Measurements from ENCODE around the gene BSPRY. TPM values are rescaled to one million over a fixed set of nuclear protein-coding genes. Genes with fewer than 3 reads are reported as not detected.
"Not testable (repeated sequence)": the region's sequence is repeated elsewhere in the genome, so short reads cannot be mapped to it uniquely, and the experiment has no call there.

The BSPRY gene
- total and polyA plus RNA-seq, 2 of the 13 experiments (the other 11 are each of a cell fraction or from before 2014, with no cell fraction given): 0.09 to 0.26 TPM

- TF ChIP-seq ZNF609 (CRISPR knock-in tag; IDR thresholded peaks at IDR 0.05; ENCODE audit: borderline replicate concordance) (peak; percentile 41; the same call in 1 of the 2 replicates), MIER3 (CRISPR knock-in tag; IDR thresholded peaks at IDR 0.05; ENCODE audit: borderline replicate concordance) (0 out of 2 replicates have a peak, but pooled peaks have one; percentile 12), MYC (CRISPR knock-in tag; IDR thresholded peaks at IDR 0.05; ENCODE audit: borderline replicate concordance) (0 out of 2 replicates have a peak, but pooled peaks have one; percentile 43), HDAC2 (CRISPR knock-in tag; IDR thresholded peaks at IDR 0.05) (0 out of 2 replicates have a peak, but pooled peaks have one; percentile 30), ZBTB7B (CRISPR knock-in tag; IDR thresholded peaks at IDR 0.05) (0 out of 2 replicates have a peak, but pooled peaks have one; percentile 1)
Observed at GRCh38 chr9:113379094-113379828, 29.9 kb downstream of the BSPRY start (continued).

GRCh38 chr9:113379829-113380210, 30.5 kb downstream of the BSPRY start:
- peaks cover 86% of the 10 kb centered on the region for H3K4me1 ChIP-seq (ENCODE audit: insufficient read depth, low read length)
- 0 out of 2 replicates have a peak, but pooled peaks have one; percentile 18 for TF ChIP-seq ZNF12 (CRISPR knock-in tag; IDR thresholded peaks at IDR 0.05)
- peak; percentile 21; the same call in 1 of the 2 replicates for TF ChIP-seq FOXP1 (IDR thresholded peaks at IDR 0.05)
- TF ChIP-seq FOXP1 (CRISPR knock-in tag; IDR thresholded peaks at IDR 0.05): peak; percentile 25; the same call in 1 of the 2 replicates
- TF ChIP-seq SOX13 (IDR thresholded peaks at IDR 0.05): not testable (repeated sequence)
- TF ChIP-seq SOX13 (CRISPR knock-in tag; conservative IDR thresholded peaks at IDR 0.05 in 1 of 2, IDR thresholded peaks at IDR 0.05 in 1 of 2): peak in 1 of 2 experiments; percentile 35; a peak in 1 of 4 replicates
- 0 out of 4 replicates have a peak, but pooled peaks of 1 of the 2 experiments have one; percentile 21 for TF ChIP-seq KLF16 (CRISPR knock-in tag; IDR thresholded peaks at IDR 0.05)
- TF ChIP-seq SOX5 (CRISPR knock-in tag; IDR thresholded peaks at IDR 0.05; ENCODE audit: borderline replicate concordance): peak; percentile 36; the same call in 1 of the 2 replicates
- 0 out of 2 replicates have a peak, but pooled peaks have one; percentile 11 for TF ChIP-seq ZNF446 (CRISPR knock-in tag; IDR thresholded peaks at IDR 0.05)
- TF ChIP-seq DRAP1 (CRISPR knock-in tag; IDR thresholded peaks at IDR 0.05): peak; percentile 71
- 0 out of 2 replicates have a peak, but pooled peaks have one; percentile 13 for TF ChIP-seq ZNF761 (CRISPR knock-in tag; conservative IDR thresholded peaks at IDR 0.05)
- TF ChIP-seq GATAD2A (CRISPR knock-in tag; IDR thresholded peaks at IDR 0.05): peak; percentile 56; the same call in 1 of the 2 replicates
- TF ChIP-seq HNF4A (CRISPR knock-in tag; IDR thresholded peaks at IDR 0.05): peak; percentile 28; the same call in 1 of the 2 replicates

More at GRCh38 chr9:113379829-113380210, 30.5 kb downstream of the BSPRY start:
- Histone ChIP-seq H3K4me2 (ENCODE audit: low read depth, low read length) (peak overlapping the region; percentile 91), H3K4me3 (replicated peaks in 1 of 3; ENCODE audit: insufficient read depth in 1 of 3, low read depth in 2 of 3, low read length in 3 of 3) (peak overlapping the region in 2 of 3 experiments; percentile 25 to 43; a peak in 2 of 6 replicates), H3K27ac (ENCODE audit: extremely low read length, insufficient read depth, low read length) (peak overlapping the region; percentile 83), H3K9ac (ENCODE audit: insufficient read depth, low read depth, low read length) (peak overlapping the region; percentile 39; the same call in 1 of the 2 replicates), H3K79me2 (ENCODE audit: insufficient read depth, low read length) (peaks cover 15% of the 10 kb centered on the region)
- DNase-seq (ENCODE audit: low spot score); BruUV-seq (replicated peaks); intact Hi-C loops (cut with micrococcal nuclease; ENCODE audit: unreplicated experiment); ATAC-seq; H4K20me1 ChIP-seq (ENCODE audit: insufficient read depth, low read length); H2AFZ ChIP-seq (ENCODE audit: low read length); H3K36me3 ChIP-seq (replicated peaks in 1 of 2; ENCODE audit: control insufficient read depth in 1 of 2, insufficient read depth in 2 of 2, low read length in 2 of 2); in situ Hi-C loops (cut with HindIII; ENCODE audit: extremely low pct_ligation_motif_present, low pct_unique_long_range_greater_than_20kb); H3K9me3 ChIP-seq (ENCODE audit: low read length); FAIRE-seq; CTCF ChIA-PET (ENCODE audit: low intra/inter-chr PET ratio, low total read pairs); H3K27me3 ChIP-seq (ENCODE audit: control insufficient read depth in 1 of 2, insufficient read depth in 2 of 2, low read length in 2 of 2): not testable (repeated sequence)
- 2% methylated on average over 2 of the region's 2 CpGs for WGBS (ENCODE audit: low lambda C conversion rate)
- POLR2A ChIA-PET: interaction anchor here (0.9 to 1.3 kb wide), 3 partner anchors 8 to 19 kb away, joined by 3 to 4 read pairs (median 4); no protein-coding TSS in a partner anchor
